K562 (cell line): ENCODE results near the gene RBM20. TPM values are rescaled to one million over a fixed set of nuclear protein-coding genes. Genes with fewer than 3 reads are reported as not detected.

Experiments
- ATAC-seq: fragments of 200-7000 bp; cut with Tn5 transposase; 3 replicates; pipeline ENCODE4 v1.9.1; 2020; ENCODE audit warnings: moderate library complexity
- BruUV-seq: library from RNA; stranded (reverse); fragments of 400-500 nt; replicated peaks from 2 replicates; lab custom pipeline; 2021; lab: Mats Ljungman, UMichigan
- CTCF ChIA-PET: fragments of 300-600 bp; formaldehyde crosslinking; extraction: SDS; loops from one replicate; lab custom pipeline; 2021; ENCODE audit warnings: low intra/inter-chr PET ratio; lab: Yijun Ruan, JAX
- POLR2A ChIA-PET: fragments of 300-600, 350-650 bp; sonication (Branson Sonifier 250); formaldehyde crosslinking; extraction: SDS; loops from one replicate; lab custom pipeline; 2021; ENCODE audit warnings: antibody characterized with exemption, inconsistent platforms; lab: Yijun Ruan, JAX
- DNase-seq, 4 experiments: peaks; one replicate each; pipeline versions ENCODE4 v3.0.0 to v3.0.0-alpha.2; 2011 to 2018; ENCODE audit warnings: low spot score in 3 of 4, mixed read lengths in 3 of 4; ENCODE audit errors: extremely low read depth in 1 of 4
- FAIRE-seq: peaks from 2 replicates; lab custom pipeline; 2011; peaks lifted over from hg19 to GRCh38; lab: Jason Lieb, UNC
- H2AFZ ChIP-seq: 2 replicates; pipeline ENCODE4 v1.6.0; 2011; ENCODE audit warnings: low read depth, low read length, control low read depth, inconsistent platforms
- H3K27ac ChIP-seq: fragments of 200-600 bp; 3 replicates; pipeline ENCODE4 v1.8.0; 2011; ENCODE audit warnings: low read depth, mild to moderate bottlenecking, control low read depth, inconsistent platforms, low read length, moderate library complexity, mixed read lengths; ENCODE audit errors: extremely low read depth
- H3K27me3 ChIP-seq, 2 experiments: fragments of 300-600 bp in 1 of 2; 2 replicates in 1 of 2; 3 replicates in 1 of 2; pipeline versions ENCODE4 v1.6.0 to v1.8.0; 2011; ENCODE audit warnings: inconsistent platforms in 2 of 2, low read length in 2 of 2, mild to moderate bottlenecking in 1 of 2, mixed read lengths in 1 of 2, moderate library complexity in 1 of 2; ENCODE audit not compliant: control insufficient read depth in 2 of 2, insufficient read depth in 2 of 2
- H3K36me3 ChIP-seq: fragments of 300-600 bp; 3 replicates; pipeline ENCODE4 v1.8.0; 2011; ENCODE audit warnings: mild to moderate bottlenecking, low read length, inconsistent platforms; ENCODE audit not compliant: control insufficient read depth, insufficient read depth
- H3K4me1 ChIP-seq, 2 experiments: fragments of 200-600 bp in 1 of 2; replicated peaks in 1 of 2; 2 replicates in 1 of 2; 3 replicates in 1 of 2; pipeline versions ENCODE4 v1.5.1 to v1.8.0; 2011; ENCODE audit warnings: inconsistent platforms in 2 of 2, low read length in 2 of 2, mild to moderate bottlenecking in 1 of 2, mixed read lengths in 1 of 2, moderate library complexity in 1 of 2; ENCODE audit not compliant: control insufficient read depth in 2 of 2, insufficient read depth in 2 of 2
- H3K4me2 ChIP-seq: 2 replicates; pipeline ENCODE4 v1.6.1; 2011; ENCODE audit warnings: low read length, control low read depth, inconsistent platforms, mixed read lengths; ENCODE audit not compliant: insufficient read depth
- H3K4me3 ChIP-seq: fragments of 200-600 bp; sonication (generic), shearing (Covaris generic); 2 replicates; pipeline ENCODE4 v1.5.1; 2016; ENCODE audit warnings: control low read depth, inconsistent platforms
- H3K79me2 ChIP-seq: fragments of 200-600 bp; 3 replicates; pipeline ENCODE4 v1.8.0; 2011; ENCODE audit warnings: low read length, inconsistent platforms; ENCODE audit not compliant: control insufficient read depth, insufficient read depth
- H3K9ac ChIP-seq, 2 experiments: 2 replicates each; pipeline versions ENCODE4 v1.6.0 to v1.6.1; 2011; ENCODE audit warnings: low read depth in 2 of 2, low read length in 2 of 2, control low read depth in 1 of 2, inconsistent platforms in 1 of 2, mild to moderate bottlenecking in 1 of 2, mixed read lengths in 1 of 2; ENCODE audit not compliant: insufficient read depth in 1 of 2
- H3K9me1 ChIP-seq: one replicate; pipeline ENCODE4 v1.6.0; 2011; ENCODE audit warnings: inconsistent platforms, mild to moderate bottlenecking, low read length, moderate library complexity; ENCODE audit not compliant: control insufficient read depth, insufficient read depth
- H3K9me3 ChIP-seq: replicated peaks from 2 replicates; pipeline ENCODE4 v1.5.1; 2011; ENCODE audit warnings: low read depth, low read length, inconsistent platforms; ENCODE audit not compliant: control insufficient read depth, insufficient read depth
- H4K20me1 ChIP-seq: replicated peaks from 2 replicates; pipeline ENCODE4 v1.6.1; 2011; ENCODE audit warnings: low read length, inconsistent platforms, mixed read lengths; ENCODE audit not compliant: control insufficient read depth, insufficient read depth
- C11orf30 ChIP-seq: fragments of 450-650 bp; IDR thresholded peaks from 2 replicates; pipeline ENCODE4 v1.6.1; 2016; ENCODE audit warnings: low read depth, mild to moderate bottlenecking
- E2F6 ChIP-seq, 2 experiments: IDR thresholded peaks; 2 replicates each; pipeline ENCODE4 v1.6.1; 2011; ENCODE audit warnings: borderline replicate concordance in 1 of 2, control low read depth in 1 of 2, low read depth in 1 of 2, low read length in 1 of 2, mild to moderate bottlenecking in 1 of 2, mixed read lengths in 1 of 2, moderate library complexity in 1 of 2; ENCODE audit not compliant: insufficient read depth in 1 of 2, insufficient read length in 1 of 2, poor library complexity in 1 of 2, severe bottlenecking in 1 of 2; ENCODE audit errors: extremely low read depth in 1 of 2
- FOXO4 ChIP-seq: fragments of 450-650 bp; formaldehyde crosslinking; IDR thresholded peaks from 2 replicates; pipeline ENCODE4 v1.4.0; 2020; ENCODE audit warnings: mild to moderate bottlenecking, moderate library complexity
- HNRNPLL ChIP-seq: fragments of 200-400 bp; formaldehyde crosslinking; IDR thresholded peaks from 2 replicates; pipeline ENCODE4 v1.6.1; 2017; ENCODE audit warnings: low read length, low read depth, mild to moderate bottlenecking; ENCODE audit not compliant: poor library complexity, severe bottlenecking
- HSF4 ChIP-seq: fragments of 250-450 bp; sonication (Bioruptor Pico); IDR thresholded peaks from 2 replicates; pipeline ENCODE4 v2.1.2; 2022; ENCODE audit warnings: mild to moderate bottlenecking, moderate library complexity, borderline replicate concordance
- MAFF ChIP-seq: IDR thresholded peaks from 2 replicates; pipeline ENCODE4 v1.6.1; 2012; ENCODE audit warnings: low read length, improper control_type of control experiment
- MAFG ChIP-seq: fragments of 450-650 bp; conservative IDR thresholded peaks from 2 replicates; pipeline ENCODE4 v1.6.1; 2016; ENCODE audit warnings: missing genetic modification characterization, missing compliant biosample characterization
- MAFK ChIP-seq: IDR thresholded peaks from 2 replicates; pipeline ENCODE4 v1.6.1; 2011; ENCODE audit warnings: low read length, improper control_type of control experiment
- PYGO2 ChIP-seq: fragments of 450-650 bp; IDR thresholded peaks from 2 replicates; pipeline ENCODE4 v1.6.1; 2016; ENCODE audit warnings: mild to moderate bottlenecking, missing genetic modification characterization, moderate library complexity, missing compliant biosample characterization
- TAF7 ChIP-seq: fragments of 450-650 bp; IDR thresholded peaks from 2 replicates; pipeline ENCODE4 v1.6.1; 2016; ENCODE audit warnings: missing genetic modification characterization, missing compliant biosample characterization
- TSC22D4 ChIP-seq: fragments of 450-650 bp; IDR thresholded peaks from 2 replicates; pipeline ENCODE4 v1.6.1; 2016; ENCODE audit warnings: missing genetic modification characterization, missing biosample characterization, control low read depth
- ZNF124 ChIP-seq: sonication (generic); formaldehyde crosslinking; IDR thresholded peaks from 2 replicates; pipeline ENCODE4 v1.8.1; 2022; ENCODE audit warnings: missing genetic modification reagents
- ZNF316 ChIP-seq: fragments of 450-650 bp; IDR thresholded peaks from 2 replicates; pipeline ENCODE4 v1.6.1; 2016
- WGBS: fragments of 100-300 bp; shearing (Covaris generic); methylation state at CpG from one replicate; pipeline ENCODE4 v1.1.6; 2016; ENCODE audit warnings: low coverage, mixed read lengths; ENCODE audit not compliant: insufficient coverage; ENCODE audit errors: missing lambda C conversion rate; 5-methylcytosine and 5-hydroxymethylcytosine counted together
- in situ Hi-C: fragments of 300-500 bp; cut with MboI; formaldehyde crosslinking; loops from 4 replicates; pipeline ENCODE4 v1.15.0; 2018; ENCODE audit warnings: inconsistent platforms, mixed read lengths
- intact Hi-C: fragments of 100-400 bp; cut with micrococcal nuclease; formaldehyde crosslinking; loops from 2 replicates; pipeline ENCODE4 v1.14.2; 2022
- polyA plus RNA-seq, 8 experiments: library from polyadenylated mRNA; depleted of rRNA in 4 of 8; stranded (reverse) in 5 of 8; unstranded in 3 of 8; fragments of >200 nt; fragmentation: Nextera tagmentation in 2 of 8; fragmentation: Illumina TruSeq in 1 of 8; extraction: Ambion mirVana in 2 of 8; extraction: Trizol in 1 of 8; gene quantifications; 2 replicates each; pipeline versions ENCODE4 v1.2.1 to v1.2.3, GENCODE V29; 2011 to 2014; ENCODE audit warnings: inconsistent platforms in 1 of 8, missing spikeins in 1 of 8
- total RNA-seq, 7 experiments: library from RNA; depleted of rRNA in 6 of 7; stranded (reverse); fragments of >200 nt in 6 of 7; fragmentation: Illumina TruSeq in 2 of 7; extraction: Trizol in 2 of 7; gene quantifications; 2 replicates each; pipeline versions ENCODE4 v1.2.1 to v1.2.3, GENCODE V29; 2011 to 2021; ENCODE audit warnings: low replicate concordance in 1 of 7
- TF ChIP-seq, protein P1 (sequence below), 2 experiments: fragments of 450-650 bp in 1 of 2; sonication (generic) in 1 of 2; formaldehyde crosslinking in 1 of 2; IDR thresholded peaks in 1 of 2; conservative IDR thresholded peaks in 1 of 2; 2 replicates each; pipeline versions ENCODE4 v1.6.1 to v1.8.1; 2016 to 2023; ENCODE audit warnings: mild to moderate bottlenecking in 2 of 2, moderate library complexity in 2 of 2, inconsistent platforms in 1 of 2, missing genetic modification reagents in 1 of 2
- TF ChIP-seq, protein P2 (sequence below): sonication (generic); formaldehyde crosslinking; IDR thresholded peaks from 2 replicates; pipeline ENCODE4 v1.8.0; 2022; ENCODE audit warnings: mild to moderate bottlenecking, low read depth, missing genetic modification reagents

RBM20 gene
- total and polyA plus RNA-seq, 9 of the 15 experiments (the other 6 are each of a cell fraction or from before 2014, with no cell fraction given) = 0.63 to 5.7 (median 3.2) TPM

- no peaks in the 10 kb centered on the region for H3K27me3 ChIP-seq
- H3K4me3 ChIP-seq = no peak overlapping the region
- peaks cover 43% of the 10 kb centered on the region for H3K79me2 ChIP-seq
- peaks cover 0 to 7% of the 10 kb centered on the region in 2 experiments; a peak in 2 of 5 replicates for H3K4me1 ChIP-seq
- H4K20me1 ChIP-seq = no peaks in the 10 kb centered on the region
- ATAC-seq (peak; percentile 52), DNase-seq (no peak), FAIRE-seq (no peak)
- H3K9me3 ChIP-seq = no peaks in the 10 kb centered on the region
- peak overlapping the region; percentile 1 to 85; a peak in 2 of 4 replicates for H3K9ac ChIP-seq
- BruUV-seq = no TSS peak
- in situ Hi-C loops (no loop called here), intact Hi-C loops (no loop called here)
- 43% methylated on average over 7 of the region's 11 CpGs for WGBS
- H2AFZ ChIP-seq = no peak overlapping the region
- H3K4me2 ChIP-seq = 0 out of 2 replicates have a peak overlapping the region, but pooled peaks have one; percentile 4
- no peaks in the 10 kb centered on the region for H3K36me3 ChIP-seq
- ChIA-PET POLR2A (interaction anchor here (0.6 to 3.1 kb wide), 4 partner anchors 9 to 97 kb away, joined by 3 to 18 read pairs (median 6); no protein-coding TSS in a partner anchor), CTCF (no interaction called here)
- no peaks in the 10 kb centered on the region for H3K9me1 ChIP-seq
- TF ChIP-seq MAFG (tag) (peak; percentile 92), PYGO2 (tag) (no peak), HNRNPLL (no peak), FOXO4 (CRISPR knock-in tag) (no peak), TSC22D4 (tag) (no peak), ZNF316 (peak; percentile 95), MAFF (peak; percentile 91), TAF7 (tag) (no peak), ZNF124 (CRISPR knock-in tag) (no peak), MAFK (peak; percentile 92), E2F6 (IDR thresholded peaks at IDR 0.05; ENCODE audit: borderline replicate concordance in 1 of 2, extremely low read depth in 1 of 2, insufficient read depth in 1 of 2, insufficient read length in 1 of 2, low read depth in 1 of 2, low read length in 1 of 2, poor library complexity in 1 of 2, severe bottlenecking in 1 of 2) (no peak), C11orf30 (peak; percentile 92), HSF4 (CRISPR knock-in tag) (no peak)
- TF ChIP-seq, protein P1, sequence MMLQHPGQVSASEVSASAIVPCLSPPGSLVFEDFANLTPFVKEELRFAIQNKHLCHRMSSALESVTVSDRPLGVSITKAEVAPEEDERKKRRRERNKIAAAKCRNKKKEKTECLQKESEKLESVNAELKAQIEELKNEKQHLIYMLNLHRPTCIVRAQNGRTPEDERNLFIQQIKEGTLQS (IDR thresholded peaks at IDR 0.05) = peak; percentile 51
- TF ChIP-seq, protein P1 (CRISPR knock-in tag; conservative IDR thresholded peaks at IDR 0.05) = no peak
- TF ChIP-seq, protein P2, sequence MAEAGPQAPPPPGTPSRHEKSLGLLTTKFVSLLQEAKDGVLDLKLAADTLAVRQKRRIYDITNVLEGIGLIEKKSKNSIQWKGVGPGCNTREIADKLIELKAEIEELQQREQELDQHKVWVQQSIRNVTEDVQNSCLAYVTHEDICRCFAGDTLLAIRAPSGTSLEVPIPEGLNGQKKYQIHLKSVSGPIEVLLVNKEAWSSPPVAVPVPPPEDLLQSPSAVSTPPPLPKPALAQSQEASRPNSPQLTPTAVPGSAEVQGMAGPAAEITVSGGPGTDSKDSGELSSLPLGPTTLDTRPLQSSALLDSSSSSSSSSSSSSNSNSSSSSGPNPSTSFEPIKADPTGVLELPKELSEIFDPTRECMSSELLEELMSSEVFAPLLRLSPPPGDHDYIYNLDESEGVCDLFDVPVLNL (CRISPR knock-in tag) = no peak
- no peak overlapping the region for H3K27ac ChIP-seq
Measured at GRCh38 chr10:110657973-110658691, 14.0 kb downstream of the RBM20 start.
